Right ventricle myocardium superior (tissue), 1 donor: Measurements from ENCODE around the gene SMPD3. TPM values are rescaled to one million over a fixed set of nuclear protein-coding genes. Genes with fewer than 3 reads are reported as not detected.

Experiments
- ATAC-seq: fragments of 200-7000 bp; cut with Tn5 transposase; one replicate; pipeline ENCODE4 v1.9.1; 2020; ENCODE audit warnings: mild to moderate bottlenecking; ENCODE audit not compliant: poor library complexity
- DNase-seq: peaks from one replicate; pipeline ENCODE4 v3.0.0-alpha.2; 2020
- intact Hi-C: fragments of 100-400 bp; cut with DNase I; formaldehyde crosslinking; loops from one replicate; pipeline ENCODE4 v1.11.2; 2022
- total RNA-seq: library from RNA; stranded (reverse); fragmentation: NEBNext Ultra II Directional; extraction: Animal tissue kit (Norgen Biotek cat#: 25700); gene quantifications from one replicate; pipeline ENCODE4 v1.2.1, GENCODE V29; 2021
- donor health status: DM: no; HTN: yes; CAD: no; lungs with severe emphysema.

The SMPD3 gene
- total RNA-seq, 1 donor from 2014 or later: 0.13 TPM

DNA sequence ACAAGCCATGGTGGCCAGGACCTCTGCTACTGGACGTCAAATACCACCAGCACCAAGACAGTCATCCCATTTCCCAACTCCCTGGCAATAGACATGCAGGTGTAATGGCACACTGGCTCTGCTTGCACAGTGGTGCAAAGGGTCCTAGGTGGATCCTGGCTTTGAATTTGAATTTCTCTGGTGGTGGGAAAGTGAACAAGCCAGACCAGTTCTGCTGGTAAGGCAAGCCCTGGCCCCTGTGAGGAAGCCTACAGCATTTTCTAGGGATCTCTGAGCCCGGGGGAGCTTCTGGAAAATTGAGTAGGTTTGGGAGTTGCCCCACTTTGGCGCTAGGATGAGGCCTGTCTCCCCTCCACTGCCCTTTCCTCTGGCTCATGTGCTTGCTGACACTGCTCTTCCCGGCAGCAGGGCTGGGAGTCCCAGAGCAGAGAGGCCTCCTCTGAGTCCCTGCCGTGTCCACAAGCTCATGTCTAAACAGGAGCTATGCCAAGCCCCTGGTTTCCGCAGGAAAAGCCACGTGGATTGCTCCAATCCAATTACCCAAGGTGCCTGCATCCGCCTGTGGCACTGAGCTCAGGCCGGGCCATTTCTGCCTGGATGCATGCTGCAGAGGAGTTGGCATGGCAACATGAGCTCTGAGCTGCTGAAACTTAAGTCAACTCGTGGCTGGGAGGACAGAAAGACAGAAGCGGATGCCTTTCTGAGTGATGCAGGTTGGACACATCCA is 70.5 kb downstream of the SMPD3 start:
- ATAC-seq: no peak
- intact Hi-C loops: no loop called here
- no peak for DNase-seq

DNA sequence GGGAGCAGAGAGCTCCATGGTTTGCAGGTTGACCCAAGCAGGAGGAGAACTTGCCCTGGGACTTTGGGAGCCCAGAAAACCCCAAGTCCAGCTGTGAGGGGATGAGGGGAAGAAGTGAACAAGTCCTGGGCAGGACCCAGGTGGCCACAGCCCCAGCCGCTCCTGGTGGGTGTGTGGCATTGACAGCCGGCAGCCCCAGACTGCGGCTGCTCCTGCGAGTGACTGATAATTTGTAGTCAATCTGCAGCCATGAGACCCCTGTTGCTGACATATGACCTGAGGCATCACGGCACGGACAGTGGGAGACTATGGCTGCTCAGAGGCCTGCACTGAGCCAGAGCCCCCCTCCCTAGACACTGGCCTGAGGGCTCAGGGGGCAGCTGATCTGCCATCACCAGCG is 71.1 kb downstream of the SMPD3 start:
- ATAC-seq (no peak), DNase-seq (no peak)
- intact Hi-C loops: no loop called here

DNA sequence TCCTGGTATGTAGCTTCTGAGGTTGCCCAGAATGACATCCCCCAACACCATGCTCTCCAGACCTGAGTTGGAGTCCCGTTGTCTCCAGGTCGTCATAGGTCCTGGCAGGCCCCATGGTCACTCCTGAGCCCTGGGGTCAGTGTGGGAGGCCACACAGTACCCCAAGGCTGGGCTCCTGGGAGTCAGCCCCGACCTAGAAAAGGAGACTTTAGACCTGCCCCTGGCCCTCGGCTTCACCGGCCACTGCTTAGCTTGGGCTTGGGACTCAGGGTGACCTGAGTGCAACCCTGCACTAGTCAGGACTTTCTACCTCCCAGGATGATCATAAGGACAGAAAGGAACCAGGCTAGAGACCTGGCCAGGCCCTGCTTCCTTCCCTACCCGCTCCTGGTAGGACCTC is 71.7 kb downstream of the SMPD3 start:
- ATAC-seq: no peak
- no peak for DNase-seq
- intact Hi-C loops: no loop called here

DNA sequence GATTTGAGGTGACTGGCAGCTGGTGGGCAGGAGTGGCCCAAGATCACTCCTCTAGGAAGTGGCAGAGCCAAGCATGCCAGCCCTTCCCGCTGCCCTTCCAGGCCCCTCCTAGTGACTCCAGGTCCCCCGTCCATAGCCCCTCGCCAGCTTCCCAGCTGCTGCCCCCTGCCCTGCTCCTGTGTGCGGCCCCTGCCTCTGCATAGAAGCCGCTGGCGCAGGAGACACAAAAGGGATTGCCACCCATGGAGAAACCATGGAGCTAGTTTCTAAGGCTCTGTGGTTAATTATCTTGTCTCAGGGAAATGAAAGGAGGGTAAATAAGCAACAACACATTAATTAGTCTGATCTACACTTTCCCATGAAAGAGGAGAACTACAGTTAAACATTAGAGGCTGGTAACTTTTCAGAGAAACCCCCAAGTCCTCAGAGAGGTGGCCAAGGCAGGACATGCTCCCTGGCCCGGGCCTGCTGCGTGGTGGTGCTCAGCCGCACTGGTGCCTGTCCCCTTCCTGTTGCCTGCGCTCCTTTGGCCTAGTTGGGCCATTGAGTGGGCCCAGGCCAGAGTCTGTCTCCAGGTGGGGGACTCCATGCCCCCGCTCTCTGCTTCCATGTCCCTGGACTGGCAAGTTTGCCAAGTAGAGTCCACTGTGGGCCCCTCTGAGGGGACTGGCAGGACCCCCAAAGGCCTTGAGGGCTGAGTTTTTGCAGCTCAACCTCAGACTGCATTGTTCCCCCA is 72.3 kb downstream of the SMPD3 start:
- intact Hi-C loops: no loop called here
- ATAC-seq: no peak
- DNase-seq: no peak

DNA sequence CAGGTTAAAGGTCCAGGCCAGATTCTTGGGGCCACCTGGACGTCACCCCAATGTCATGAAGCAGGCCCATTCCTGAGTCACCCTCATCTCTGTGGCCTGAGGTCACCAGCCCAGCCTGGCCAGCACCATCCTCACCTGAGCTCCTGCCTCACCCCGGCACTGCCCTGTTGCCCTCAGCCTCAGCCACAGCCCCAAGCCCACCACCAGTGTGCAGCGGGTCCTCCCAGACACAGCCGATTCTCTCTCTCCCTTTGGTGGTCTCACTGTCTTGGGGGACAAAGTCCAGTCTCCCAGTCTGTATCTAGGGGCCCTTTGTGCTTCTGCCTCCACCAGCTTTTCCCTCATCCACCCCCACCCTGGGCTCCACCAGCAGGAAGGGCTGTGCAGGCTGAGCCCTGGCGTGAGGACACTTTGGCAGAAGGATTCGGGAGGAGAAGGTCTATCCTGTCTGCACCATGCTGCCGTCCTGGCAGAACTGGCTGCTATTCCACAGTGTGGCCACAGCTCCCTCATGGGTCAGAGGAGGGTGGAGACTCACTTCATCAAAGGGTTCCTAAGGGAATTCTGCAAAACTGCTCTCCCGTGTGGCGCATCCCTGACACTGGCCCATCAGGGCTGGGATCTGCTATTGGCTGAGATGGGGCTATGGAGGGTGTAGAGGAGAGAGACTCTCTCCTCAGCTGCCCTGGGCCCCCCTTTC is 73.2 kb downstream of the SMPD3 start:
- intact Hi-C loops: no loop called here
- ATAC-seq (no peak), DNase-seq (no peak)

DNA sequence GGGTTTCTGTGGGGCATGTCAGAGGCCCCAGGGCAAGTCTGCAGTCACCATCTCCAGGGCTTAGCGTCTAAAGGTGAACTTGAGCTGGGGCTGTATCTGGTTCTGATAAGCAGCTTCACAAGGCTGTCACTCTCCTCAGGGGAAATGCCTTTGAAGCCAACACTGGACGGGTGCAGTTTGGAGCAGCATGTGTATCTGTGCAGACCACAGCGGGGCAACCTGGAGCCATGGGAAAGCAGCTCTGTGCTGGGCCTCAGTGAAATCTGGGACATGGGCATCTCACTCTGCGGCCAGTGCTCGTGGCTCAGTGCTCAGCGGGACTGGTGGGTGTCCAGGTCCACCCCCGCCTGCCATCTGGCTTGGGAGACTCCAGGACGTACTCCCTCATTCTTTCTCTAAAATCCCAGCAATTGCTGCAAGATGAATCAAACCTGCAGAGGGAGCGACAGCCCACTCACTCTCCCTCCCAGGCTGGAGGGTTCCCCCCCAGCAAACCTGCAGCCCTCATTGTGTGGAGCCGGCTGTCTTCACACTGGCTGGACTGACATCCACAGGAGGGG is 74.0 kb downstream of the SMPD3 start:
- ATAC-seq (peak; percentile 26), DNase-seq (no peak)
- intact Hi-C loops: no loop called here

DNA sequence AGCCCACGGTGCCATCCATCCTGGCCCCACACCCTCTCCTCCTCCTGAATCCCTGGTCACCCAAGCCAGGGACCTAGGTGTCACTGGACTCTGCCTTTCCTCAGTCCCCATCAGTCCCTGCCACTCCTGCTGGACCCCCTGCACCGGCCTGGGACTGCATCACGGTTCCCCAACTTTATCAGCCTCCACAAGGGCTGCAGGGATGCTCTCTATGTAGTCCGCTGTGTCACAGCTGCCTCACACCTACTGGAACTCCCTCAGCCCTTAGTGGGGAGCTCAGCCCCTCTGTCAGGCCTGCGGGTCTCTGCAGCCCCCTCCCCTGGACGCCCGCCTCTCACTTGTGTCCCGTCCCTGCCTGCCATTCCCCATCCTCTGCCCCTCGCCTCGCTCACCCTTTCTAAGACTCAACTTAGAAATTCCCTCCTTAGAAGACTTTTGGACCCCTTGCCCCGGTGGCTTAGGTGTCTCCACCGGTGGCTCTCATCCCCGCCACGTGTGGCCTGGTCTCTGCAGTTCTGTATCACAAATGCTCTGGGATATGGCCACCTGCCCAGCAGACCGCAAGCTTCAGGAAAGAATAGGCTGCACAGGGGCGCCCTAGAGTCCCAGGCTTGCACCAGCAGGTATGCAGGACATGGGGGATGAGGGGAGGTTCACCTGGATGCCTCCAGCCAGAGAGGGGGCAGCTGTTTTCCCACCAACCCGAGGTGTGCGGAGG is 74.6 kb downstream of the SMPD3 start:
- ATAC-seq (no peak), DNase-seq (no peak)
- intact Hi-C loops: no loop called here

DNA sequence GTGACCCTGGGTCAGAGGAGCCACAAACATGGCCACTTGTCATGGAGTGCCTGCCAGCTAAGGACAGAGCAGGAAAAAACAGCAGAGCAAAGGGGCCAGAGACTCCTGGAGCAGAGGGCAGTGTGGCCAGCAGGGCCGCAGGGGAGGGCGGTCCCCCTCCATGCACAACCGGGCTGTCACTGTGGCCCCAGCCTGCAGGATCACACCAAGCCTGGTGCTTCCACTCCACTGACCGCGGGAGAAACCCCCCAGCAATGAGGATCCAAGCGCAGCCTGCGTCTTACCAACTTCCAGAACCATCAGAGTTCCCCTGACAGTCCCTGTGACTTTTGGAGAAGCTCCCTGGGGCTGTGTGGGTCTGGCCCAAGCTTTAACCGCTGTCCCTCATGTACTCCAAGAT is 75.5 kb downstream of the SMPD3 start:
- no peak for ATAC-seq
- intact Hi-C loops: no loop called here
- no peak for DNase-seq

DNA sequence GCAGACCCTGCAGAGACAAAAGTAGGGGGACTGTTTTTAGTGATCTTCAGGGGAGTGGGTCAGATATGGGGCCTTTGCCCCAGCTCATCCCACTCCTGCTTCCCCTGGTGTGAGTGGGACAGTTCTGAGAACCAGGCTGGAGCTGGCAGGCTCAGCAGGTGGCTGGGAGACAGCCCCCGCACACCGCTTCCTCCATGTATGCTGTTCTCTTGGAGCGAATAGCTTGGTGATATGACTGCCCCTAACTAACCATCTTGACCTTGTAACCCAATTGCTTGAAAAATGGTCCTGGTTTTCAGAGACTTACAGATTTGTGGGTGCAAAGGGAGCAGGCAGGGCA is 76.0 kb downstream of the SMPD3 start:
- ATAC-seq: no peak
- no peak for DNase-seq
- intact Hi-C loops: no loop called here

DNA sequence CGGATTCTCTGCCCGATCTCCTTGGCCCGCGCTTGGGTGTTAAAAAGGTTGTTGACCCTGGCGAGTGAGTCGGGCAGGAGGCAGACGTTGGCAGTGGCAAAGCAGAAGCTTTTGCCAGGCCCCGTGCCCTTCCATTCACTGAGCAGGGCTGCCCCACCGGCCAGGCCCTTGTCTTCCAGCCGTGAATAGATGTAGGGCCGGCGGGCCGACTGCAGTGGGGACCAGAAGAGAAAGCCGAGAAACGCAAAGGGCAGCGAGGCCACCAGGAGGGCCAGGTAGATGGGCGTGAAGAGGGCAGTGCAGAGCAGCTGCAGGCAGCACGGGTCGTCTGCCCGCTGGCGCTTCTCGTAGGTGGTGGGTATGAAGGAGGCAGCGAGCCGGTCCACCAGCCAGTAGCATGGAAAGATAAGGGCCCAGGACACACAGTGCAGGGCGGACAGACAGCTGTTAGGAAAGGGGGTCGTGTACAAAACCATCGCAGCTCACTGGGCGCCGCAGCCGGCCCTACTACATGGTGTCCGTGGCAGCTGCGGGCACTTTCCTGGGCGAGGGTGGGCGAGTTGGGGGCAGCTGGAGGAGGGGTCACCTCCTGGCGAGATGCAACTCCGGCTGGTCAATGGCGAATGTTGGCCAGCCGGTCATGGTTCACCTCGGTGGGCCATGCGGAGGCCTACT is 76.5 kb downstream of the SMPD3 start:
- DNase-seq: no peak
- intact Hi-C loops: no loop called here

DNA sequence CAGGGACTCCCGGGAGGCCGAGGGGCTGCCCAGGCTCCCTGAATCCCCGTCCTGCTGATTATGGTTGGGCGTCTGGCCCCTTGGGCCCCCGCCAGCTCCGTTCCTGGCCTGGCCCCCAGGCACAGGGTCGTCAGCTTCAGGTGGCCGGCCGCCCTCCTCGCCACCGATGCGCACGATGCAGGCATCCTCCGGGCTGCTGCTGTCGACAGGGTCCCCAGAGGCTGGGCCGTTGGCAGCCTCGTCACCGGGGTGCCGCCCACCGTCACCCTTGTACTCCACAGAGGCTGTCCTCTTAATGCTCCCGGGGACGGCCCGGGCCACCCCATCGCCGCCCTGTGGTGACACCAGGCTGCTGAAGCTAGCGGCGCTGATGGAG is 77.0 kb downstream of the SMPD3 start:
- DNase-seq (no peak), ATAC-seq (no peak)
- intact Hi-C loops: no loop called here

More for the DNA sequence above, 76.5 kb downstream of the SMPD3 start:
- ATAC-seq: no peak

DNA sequence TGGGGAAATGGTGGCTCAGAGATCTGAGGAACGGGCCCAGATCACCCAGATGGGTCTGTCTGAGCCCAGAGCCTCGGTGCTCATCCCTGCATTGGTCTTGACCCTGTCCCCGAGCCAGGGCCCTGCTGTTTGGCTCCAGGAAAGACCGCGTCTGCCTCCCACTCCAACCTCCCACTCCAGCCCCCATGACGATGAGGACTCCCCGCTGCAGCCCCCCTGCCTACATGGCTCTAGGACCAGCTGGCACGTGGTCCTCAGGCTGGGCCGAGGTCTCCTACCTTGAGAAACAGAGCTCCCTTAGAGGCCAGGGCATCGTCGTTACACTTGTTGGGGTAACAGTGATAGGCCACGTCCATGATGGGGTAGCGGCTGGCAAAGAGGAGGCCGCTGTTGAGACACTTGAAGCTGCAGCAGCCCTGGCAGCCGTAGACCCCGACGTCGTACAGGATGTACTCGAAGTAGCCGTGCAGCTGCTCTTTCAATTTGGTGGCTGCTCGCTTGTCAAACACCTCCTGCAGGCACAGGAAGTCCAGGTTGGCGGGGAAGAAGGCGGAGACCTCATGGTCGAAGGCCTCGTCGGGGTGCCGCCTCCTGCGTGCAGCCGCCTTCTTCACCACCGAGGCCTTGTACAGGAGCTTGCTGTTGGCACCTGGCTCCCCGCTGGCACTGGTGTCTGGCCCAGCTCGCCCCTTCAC is 77.6 kb downstream of the SMPD3 start:
- intact Hi-C loops: no loop called here
- no peak for ATAC-seq
- DNase-seq: no peak

DNA sequence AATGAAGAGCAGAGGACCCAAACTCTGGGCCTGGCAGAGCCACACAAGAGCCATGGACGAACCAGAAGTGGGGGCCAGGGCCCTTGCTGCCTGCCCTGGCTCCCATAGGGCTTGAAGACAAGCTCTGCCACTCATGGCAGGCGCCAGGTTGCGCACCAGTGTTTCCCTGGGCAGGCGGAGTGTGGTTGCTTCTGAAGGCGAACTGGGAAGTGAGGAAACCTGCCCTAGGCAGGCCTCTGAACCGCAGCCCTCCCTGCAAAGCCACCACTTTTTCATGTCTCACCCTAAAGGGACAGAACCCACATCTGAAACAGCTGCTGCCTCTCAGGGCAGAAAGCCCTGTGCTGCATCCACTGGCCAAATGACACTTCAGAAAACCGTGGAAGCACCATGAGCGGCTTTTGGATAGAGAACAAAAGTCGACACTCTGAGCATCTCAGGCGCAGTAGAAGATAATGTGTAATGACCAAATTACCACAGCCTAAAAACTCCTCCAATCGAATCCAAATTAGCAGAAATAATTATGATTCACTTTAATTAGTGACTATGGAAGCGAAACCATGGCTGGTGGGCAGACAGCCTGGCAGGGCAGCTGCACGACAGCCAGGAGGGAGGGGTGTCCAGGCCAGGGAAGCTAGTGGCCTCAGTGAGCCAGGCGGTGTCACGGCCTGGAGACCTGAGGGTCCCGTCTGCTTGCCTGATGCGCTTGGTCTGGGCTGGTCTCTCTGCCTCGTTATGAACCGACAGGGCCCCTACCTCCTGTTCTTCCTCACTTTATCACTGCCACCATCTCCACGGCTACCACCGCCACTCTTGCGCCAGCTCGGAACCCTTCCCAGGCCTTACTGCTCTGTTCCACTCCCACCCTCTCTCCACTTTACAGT is 78.4 kb downstream of the SMPD3 start:
- DNase-seq (no peak), ATAC-seq (no peak)
- intact Hi-C loops: no loop called here

DNA sequence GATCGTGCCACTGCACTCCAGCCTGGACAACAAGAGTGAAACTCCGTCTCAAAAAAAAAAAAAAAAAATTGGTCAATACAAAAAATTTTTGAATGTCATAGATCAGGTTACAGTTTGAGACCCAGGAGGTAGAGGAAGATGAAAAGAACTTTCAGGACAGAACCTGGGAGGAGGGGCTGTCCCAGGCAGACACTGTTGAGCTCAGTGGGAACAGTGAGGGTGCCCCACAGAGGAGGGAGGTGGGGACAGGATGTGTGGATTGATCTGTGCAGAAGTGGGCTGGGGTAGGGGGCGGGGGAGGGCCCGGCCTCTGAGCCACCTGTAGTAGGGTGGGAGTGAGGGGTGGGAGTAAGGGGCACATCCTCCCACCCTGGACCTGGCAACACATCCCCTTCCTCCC is 79.1 kb downstream of the SMPD3 start:
- DNase-seq (no peak), ATAC-seq (no peak)
- intact Hi-C loops: no loop called here

DNA sequence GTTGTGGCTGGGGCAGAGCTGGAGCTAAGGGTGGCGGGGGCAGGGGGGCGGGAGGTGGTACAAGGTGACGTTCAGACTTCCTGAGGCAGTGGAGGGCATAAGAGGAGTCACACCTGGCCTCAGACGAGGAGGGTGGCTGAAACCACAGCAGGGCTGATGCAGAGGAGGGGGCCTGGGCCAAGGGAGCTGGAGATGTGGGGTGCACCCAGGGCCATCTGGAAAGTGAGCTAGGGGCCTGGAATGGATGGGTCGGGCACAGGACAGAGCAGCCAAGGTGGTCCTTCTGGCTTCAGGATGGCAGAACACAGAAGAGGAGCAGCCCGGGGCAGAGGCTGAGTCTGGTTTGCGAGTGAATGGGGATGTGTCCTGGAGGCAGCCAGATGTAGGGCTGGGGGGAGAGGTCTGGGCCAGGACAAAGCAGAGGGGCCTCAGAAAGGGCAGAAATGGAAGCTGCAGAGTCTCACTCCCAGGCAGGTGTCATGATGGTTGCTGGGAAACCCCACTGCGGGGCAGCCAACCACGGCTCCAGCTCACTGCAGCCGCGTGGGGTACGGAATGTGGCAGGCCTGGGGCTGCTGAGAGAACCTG is 79.9 kb downstream of the SMPD3 start:
- intact Hi-C loops: no loop called here
- DNase-seq: no peak
- ATAC-seq: no peak

DNA sequence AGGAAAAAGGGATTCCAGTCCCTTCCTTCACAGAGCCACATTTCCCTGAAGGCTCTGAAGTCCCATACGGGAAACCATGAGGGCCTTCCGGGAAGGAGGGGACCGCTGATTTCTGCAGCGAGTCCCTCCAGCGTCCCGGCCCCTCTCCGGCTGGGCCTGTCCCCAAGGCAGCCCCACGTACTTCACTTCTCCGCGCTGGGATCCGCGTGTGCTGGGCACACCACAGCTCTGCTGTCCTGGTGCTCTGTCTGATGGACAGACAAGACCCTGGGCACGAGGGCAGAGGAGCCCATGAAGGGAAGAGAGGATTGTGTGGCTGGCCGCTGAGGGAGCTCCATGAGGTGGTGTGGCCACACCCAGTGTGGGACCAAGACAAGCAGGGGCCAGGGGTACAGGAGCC is 80.4 kb downstream of the SMPD3 start:
- no peak for ATAC-seq
- intact Hi-C loops: no loop called here
- DNase-seq: no peak

DNA sequence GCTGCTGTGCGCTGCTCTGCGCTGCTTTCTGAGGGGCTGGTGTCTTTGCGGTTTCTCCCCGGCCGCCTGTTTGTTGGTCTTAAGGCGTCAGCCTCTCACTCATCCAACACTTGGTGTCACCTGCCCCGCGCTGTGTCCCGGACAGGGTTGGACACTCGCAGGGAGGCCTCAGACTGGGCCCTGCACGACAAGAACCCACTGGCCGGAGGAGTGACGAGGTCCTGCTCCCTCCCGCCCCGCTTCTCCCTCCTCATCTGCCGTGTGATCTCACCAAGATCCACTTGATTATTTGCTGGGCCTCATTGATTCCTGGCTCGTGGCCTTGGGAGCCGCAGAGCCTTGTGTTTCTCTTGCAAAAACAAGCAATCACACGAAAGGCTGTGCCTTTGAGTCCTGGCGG is 80.9 kb downstream of the SMPD3 start:
- intact Hi-C loops: no loop called here
- no peak for DNase-seq
- no peak for ATAC-seq
